GM12878 (cell line): Measurements from ENCODE around the gene PBOV1. TPM values are rescaled to one million over a fixed set of nuclear protein-coding genes. Genes with fewer than 3 reads are reported as not detected.

Source experiments
- ATAC-seq: fragments of 200-7000 bp; cut with Tn5 transposase; 3 replicates; pipeline ENCODE4 v1.9.1; 2020; ENCODE audit warnings: mild to moderate bottlenecking, moderate library complexity
- BruUV-seq: library from RNA; stranded (reverse); fragments of 400-500 nt; replicated peaks from 2 replicates; lab custom pipeline; 2021; lab: Mats Ljungman, UMichigan
- CTCF ChIA-PET: fragments of 300-600 bp; sonication (Branson Sonifier 250); formaldehyde crosslinking; extraction: SDS; loops from one replicate; lab custom pipeline; 2021; ENCODE audit warnings: inconsistent platforms; lab: Yijun Ruan, JAX
- POLR2A ChIA-PET: fragments of 350-600 bp; formaldehyde crosslinking; extraction: SDS; loops from one replicate; lab custom pipeline; 2021; ENCODE audit warnings: inconsistent platforms; lab: Charles Lee
- RAD21 ChIA-PET: fragments of 300-600 bp; sonication (Branson Sonifier 250); formaldehyde crosslinking; loops from one replicate; lab custom pipeline; 2023; ENCODE audit warnings: antibody characterized with exemption; ENCODE audit not compliant: unreplicated experiment; lab: Charles Lee
- SMC1A ChIA-PET: fragments of 300-600 bp; sonication (Branson Sonifier 250); formaldehyde crosslinking; loops from one replicate; lab custom pipeline; 2023; ENCODE audit not compliant: unreplicated experiment, uncharacterized antibody; lab: Charles Lee
- DNase-seq: peaks from one replicate; pipeline ENCODE4 v3.0.0-alpha.2; 2011; ENCODE audit warnings: low read depth, low spot score
- FAIRE-seq: peaks from 3 replicates; lab custom pipeline; 2011; peaks lifted over from hg19 to GRCh38; lab: Jason Lieb, UNC
- H2AFZ ChIP-seq: 2 replicates; pipeline ENCODE4 v1.6.0; 2011; ENCODE audit warnings: low read depth, low read length, control low read depth; ENCODE audit not compliant: control insufficient read depth
- H3K27ac ChIP-seq: 2 replicates; pipeline ENCODE4 v1.5.1; 2011; ENCODE audit warnings: control low read depth; ENCODE audit not compliant: control insufficient read depth, insufficient read depth
- H3K27me3 ChIP-seq, 2 experiments: replicated peaks in 1 of 2; 2 replicates each; pipeline versions ENCODE4 v1.6.0 to v1.6.1; 2011; ENCODE audit warnings: low read length in 1 of 2; ENCODE audit not compliant: control insufficient read depth in 2 of 2, insufficient read depth in 2 of 2
- H3K36me3 ChIP-seq, 2 experiments: 2 replicates each; pipeline ENCODE4 v1.5.1; 2011; ENCODE audit warnings: low read length in 1 of 2; ENCODE audit not compliant: control insufficient read depth in 2 of 2, insufficient read depth in 2 of 2
- H3K4me1 ChIP-seq: 2 replicates; pipeline ENCODE4 v1.6.1; 2011; ENCODE audit warnings: mild to moderate bottlenecking, low read length, moderate library complexity, mixed read lengths; ENCODE audit not compliant: control insufficient read depth, insufficient read depth
- H3K4me2 ChIP-seq: 2 replicates; pipeline ENCODE4 v1.6.0; 2011; ENCODE audit warnings: control low read depth; ENCODE audit not compliant: control insufficient read depth, insufficient read depth
- H3K4me3 ChIP-seq: fragments of 200-600 bp; sonication (generic); 2 replicates; pipeline ENCODE4 v1.5.1; 2016
- H3K79me2 ChIP-seq: 2 replicates; pipeline ENCODE4 v1.6.0; 2011; ENCODE audit warnings: low read length; ENCODE audit not compliant: control insufficient read depth, insufficient read depth
- H3K9ac ChIP-seq: 2 replicates; pipeline ENCODE4 v1.8.0; 2011; ENCODE audit warnings: low read length, control low read depth, mixed read lengths; ENCODE audit not compliant: control insufficient read depth, insufficient read depth
- H3K9me3 ChIP-seq: replicated peaks from 3 replicates; pipeline ENCODE4 v1.5.1; 2011; ENCODE audit warnings: mild to moderate bottlenecking, low read length; ENCODE audit not compliant: control insufficient read depth, insufficient read depth
- H4K20me1 ChIP-seq: 2 replicates; pipeline ENCODE4 v1.6.0; 2011; ENCODE audit not compliant: control insufficient read depth, insufficient read depth
- ATF7 ChIP-seq: fragments of 450-650 bp; IDR thresholded peaks from 2 replicates; pipeline ENCODE4 v1.6.1; 2016; ENCODE audit warnings: low read depth, mild to moderate bottlenecking
- CBFB ChIP-seq: IDR thresholded peaks from 2 replicates; pipeline ENCODE4 v1.6.1; 2016; ENCODE audit warnings: antibody characterized with exemption, low read depth
- CREM ChIP-seq: IDR thresholded peaks from 2 replicates; pipeline ENCODE4 v1.6.1; 2014; ENCODE audit warnings: antibody characterized with exemption, low read depth
- ESRRA ChIP-seq: IDR thresholded peaks from 2 replicates; pipeline ENCODE4 v1.6.1; 2012; ENCODE audit warnings: mild to moderate bottlenecking, low read length, improper control_type of control experiment
- IKZF1 ChIP-seq: fragments of 450-650 bp; conservative IDR thresholded peaks from 2 replicates; pipeline ENCODE4 v1.6.1; 2017; ENCODE audit warnings: antibody characterized with exemption, mild to moderate bottlenecking
- IRF4 ChIP-seq: IDR thresholded peaks from 2 replicates; pipeline ENCODE4 v1.6.1; 2011; ENCODE audit warnings: low read depth, low read length
- MEF2A ChIP-seq: IDR thresholded peaks from 2 replicates; pipeline ENCODE4 v1.6.1; 2011; ENCODE audit warnings: low read depth, mild to moderate bottlenecking, low read length, moderate library complexity; ENCODE audit not compliant: insufficient read depth
- MXI1 ChIP-seq: fragments of 150-350 bp; IDR thresholded peaks from 2 replicates; pipeline ENCODE4 v1.6.1; 2011; ENCODE audit warnings: low read depth, mild to moderate bottlenecking, inconsistent platforms, low read length, improper control_type of control experiment
- MYC ChIP-seq: IDR thresholded peaks from 2 replicates; pipeline ENCODE4 v1.6.1; 2011; ENCODE audit warnings: mild to moderate bottlenecking, low read length, moderate library complexity, inconsistent platforms; ENCODE audit not compliant: insufficient read depth, insufficient replicate concordance, insufficient read length, severe bottlenecking
- NR2C1 ChIP-seq: fragments of 450-650 bp; IDR thresholded peaks from 2 replicates; pipeline ENCODE4 v1.6.1; 2017; ENCODE audit warnings: antibody characterized with exemption, mild to moderate bottlenecking, moderate library complexity
- NRF1 ChIP-seq: conservative IDR thresholded peaks from 2 replicates; pipeline ENCODE4 v1.6.1; 2011; ENCODE audit warnings: mild to moderate bottlenecking, low read depth, low read length, improper control_type of control experiment
- PAX8 ChIP-seq: fragments of 450-650 bp; IDR thresholded peaks from 2 replicates; pipeline ENCODE4 v1.6.1; 2017; ENCODE audit warnings: mild to moderate bottlenecking, moderate library complexity
- SP1 ChIP-seq: IDR thresholded peaks from one replicate; pipeline ENCODE4 v1.6.1; 2011; ENCODE audit warnings: low read depth, low read length
- SPI1 ChIP-seq: IDR thresholded peaks from 2 replicates; pipeline ENCODE4 v1.6.1; 2011; ENCODE audit warnings: low read depth, mild to moderate bottlenecking, low read length, moderate library complexity, borderline replicate concordance; ENCODE audit not compliant: insufficient read depth
- STAT1 ChIP-seq: fragments of 450-650 bp; conservative IDR thresholded peaks from 2 replicates; pipeline ENCODE4 v1.6.1; 2014; ENCODE audit warnings: antibody characterized with exemption, mild to moderate bottlenecking
- TCF12 ChIP-seq: IDR thresholded peaks from 2 replicates; pipeline ENCODE4 v1.6.1; 2011; ENCODE audit warnings: low read depth, mild to moderate bottlenecking, low read length
- ZNF384 ChIP-seq: IDR thresholded peaks from 2 replicates; pipeline ENCODE4 v1.6.1; 2012; ENCODE audit warnings: low read depth, mild to moderate bottlenecking, low read length, improper control_type of control experiment, borderline replicate concordance
- WGBS: methylation state at CpG from one replicate; pipeline ENCODE4 v1.1.6; 2016; ENCODE audit warnings: low lambda C conversion rate; ENCODE audit not compliant: insufficient replicate concordance, insufficient coverage; ENCODE audit errors: missing lambda C conversion rate; 5-methylcytosine and 5-hydroxymethylcytosine counted together
- in situ Hi-C: fragments of 300-500 bp; cut with MboI; formaldehyde crosslinking; loops from 9 replicates; pipeline ENCODE4 v1.14.3; 2018; ENCODE audit warnings: mixed read lengths
- intact Hi-C: fragments of 100-400 bp; cut with micrococcal nuclease; formaldehyde crosslinking; loops from one replicate; pipeline ENCODE4 v1.14.2; 2022; ENCODE audit not compliant: unreplicated experiment
- polyA plus RNA-seq, 11 experiments: library from polyadenylated mRNA; depleted of rRNA in 4 of 11; unstranded in 6 of 11; stranded (reverse) in 5 of 11; fragments of >200 nt; fragmentation: Nextera tagmentation in 4 of 11; fragmentation: Illumina TruSeq in 1 of 11; extraction: Ambion mirVana in 4 of 11; extraction: Trizol in 1 of 11; gene quantifications; 1 replicate in 1 of 11; 2 replicates in 10 of 11; pipeline versions ENCODE4 v1.2.1 to v1.2.3, GENCODE V29; 2011 to 2016; ENCODE audit warnings: inconsistent platforms in 2 of 11, missing spikeins in 2 of 11, low read depth in 1 of 11
- total RNA-seq, 4 experiments: library from RNA; depleted of rRNA in 3 of 4; stranded (reverse); fragments of >200 nt in 3 of 4; fragmentation: Illumina TruSeq in 1 of 4; extraction: Trizol in 1 of 4; gene quantifications; 2 replicates each; pipeline versions ENCODE4 v1.2.1 to v1.2.3, GENCODE V29; 2013 to 2021
- TF ChIP-seq, protein P1 (sequence below): IDR thresholded peaks from 2 replicates; pipeline ENCODE4 v1.6.1; 2012; ENCODE audit warnings: low read depth, low read length, improper control_type of control experiment
- TF ChIP-seq, protein P2 (sequence below): IDR thresholded peaks from 2 replicates; pipeline ENCODE4 v1.6.1; 2011; ENCODE audit warnings: low read depth, mild to moderate bottlenecking, low read length, moderate library complexity, borderline replicate concordance; ENCODE audit errors: extremely low read depth
- TF ChIP-seq, protein P3 (sequence below): IDR thresholded peaks from 2 replicates; pipeline ENCODE4 v1.6.1; 2011; ENCODE audit warnings: mild to moderate bottlenecking, low read depth, low read length, moderate library complexity; ENCODE audit not compliant: insufficient replicate concordance

PBOV1 gene
- total and polyA plus RNA-seq, 10 of the 15 experiments (the other 5 are each of a cell fraction or from before 2014, with no cell fraction given) = not detected

DNA sequence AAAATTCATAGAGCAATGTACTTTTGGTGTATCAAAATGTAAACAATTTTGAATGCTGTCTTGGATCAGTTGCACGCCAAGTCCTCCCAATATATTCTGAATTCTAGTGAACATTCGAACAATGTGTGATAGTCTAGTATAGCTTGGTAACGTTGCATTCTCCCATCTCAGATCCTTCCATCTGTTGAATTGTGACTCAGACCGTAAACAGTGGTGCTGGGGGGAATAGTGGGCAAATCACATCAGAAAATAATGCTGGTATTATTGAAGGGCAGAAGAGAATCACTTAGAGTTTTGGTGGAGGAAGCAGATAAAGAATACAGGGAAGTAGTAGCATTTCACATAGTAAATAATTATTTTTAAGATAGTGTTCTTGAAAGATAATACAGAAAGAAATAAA is 45.7 kb upstream of the PBOV1 start (continued):
- TF ChIP-seq, protein P1, sequence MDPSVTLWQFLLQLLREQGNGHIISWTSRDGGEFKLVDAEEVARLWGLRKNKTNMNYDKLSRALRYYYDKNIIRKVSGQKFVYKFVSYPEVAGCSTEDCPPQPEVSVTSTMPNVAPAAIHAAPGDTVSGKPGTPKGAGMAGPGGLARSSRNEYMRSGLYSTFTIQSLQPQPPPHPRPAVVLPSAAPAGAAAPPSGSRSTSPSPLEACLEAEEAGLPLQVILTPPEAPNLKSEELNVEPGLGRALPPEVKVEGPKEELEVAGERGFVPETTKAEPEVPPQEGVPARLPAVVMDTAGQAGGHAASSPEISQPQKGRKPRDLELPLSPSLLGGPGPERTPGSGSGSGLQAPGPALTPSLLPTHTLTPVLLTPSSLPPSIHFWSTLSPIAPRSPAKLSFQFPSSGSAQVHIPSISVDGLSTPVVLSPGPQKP = no peak
- TF ChIP-seq CBFB (no peak), SP1 (no peak), MYC (no peak), ATF7 (no peak)

DNA sequence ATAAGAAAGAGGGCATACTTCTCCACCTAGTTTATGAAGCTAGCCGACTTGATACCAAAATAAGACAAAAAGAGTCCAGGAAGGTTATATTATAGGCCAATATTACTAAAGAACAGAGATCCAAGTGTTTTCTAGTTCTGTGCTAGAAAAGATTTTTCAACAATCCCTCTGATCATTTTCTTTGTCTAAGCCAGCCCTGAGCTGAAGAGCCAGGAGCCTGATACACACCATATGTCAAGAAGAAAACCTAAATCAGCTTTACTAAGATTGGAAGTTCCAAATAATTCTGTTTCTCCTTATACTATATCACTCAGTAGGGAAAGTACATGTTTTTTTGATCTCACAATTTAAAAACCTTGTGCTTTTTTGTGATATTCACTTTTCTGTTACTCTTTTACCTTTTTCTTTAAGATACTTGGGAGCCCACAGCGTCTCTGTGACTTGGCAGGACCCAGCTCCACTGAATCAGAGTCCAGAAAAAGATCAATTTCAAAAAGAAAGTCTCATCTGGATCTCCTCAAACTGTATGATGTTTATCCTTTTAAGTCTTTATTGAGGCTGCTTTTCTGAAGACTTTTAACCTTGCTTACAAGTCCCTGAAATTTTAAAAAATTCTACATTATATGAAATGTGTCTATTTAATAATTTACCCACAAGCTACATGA is 43.0 kb upstream of the PBOV1 start:
- Histone ChIP-seq H3K4me2 (no peak overlapping the region), H3K9ac (no peak overlapping the region), H4K20me1 (no peaks in the 10 kb centered on the region), H3K27ac (no peak overlapping the region), H3K4me3 (no peak overlapping the region), H3K9me3 (no peaks in the 10 kb centered on the region), H3K4me1 (no peaks in the 10 kb centered on the region), H3K79me2 (no peaks in the 10 kb centered on the region), H3K27me3 (peaks cover 0 to 2% of the 10 kb centered on the region in 2 experiments; a peak in 2 of 4 replicates), H3K36me3 (no peaks in the 10 kb centered on the region), H2AFZ (no peak overlapping the region)
- no peak for TF ChIP-seq MEF2A
- no peak for TF ChIP-seq MXI1
- TF ChIP-seq ZNF384 = no peak
- no peak for TF ChIP-seq TCF12
- TF ChIP-seq IKZF1 = no peak
- no peak for TF ChIP-seq STAT1
- TF ChIP-seq NRF1 = no peak
- TF ChIP-seq, protein P2, sequence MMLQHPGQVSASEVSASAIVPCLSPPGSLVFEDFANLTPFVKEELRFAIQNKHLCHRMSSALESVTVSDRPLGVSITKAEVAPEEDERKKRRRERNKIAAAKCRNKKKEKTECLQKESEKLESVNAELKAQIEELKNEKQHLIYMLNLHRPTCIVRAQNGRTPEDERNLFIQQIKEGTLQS = no peak
- TF ChIP-seq CREM = no peak
- TF ChIP-seq, protein P3, sequence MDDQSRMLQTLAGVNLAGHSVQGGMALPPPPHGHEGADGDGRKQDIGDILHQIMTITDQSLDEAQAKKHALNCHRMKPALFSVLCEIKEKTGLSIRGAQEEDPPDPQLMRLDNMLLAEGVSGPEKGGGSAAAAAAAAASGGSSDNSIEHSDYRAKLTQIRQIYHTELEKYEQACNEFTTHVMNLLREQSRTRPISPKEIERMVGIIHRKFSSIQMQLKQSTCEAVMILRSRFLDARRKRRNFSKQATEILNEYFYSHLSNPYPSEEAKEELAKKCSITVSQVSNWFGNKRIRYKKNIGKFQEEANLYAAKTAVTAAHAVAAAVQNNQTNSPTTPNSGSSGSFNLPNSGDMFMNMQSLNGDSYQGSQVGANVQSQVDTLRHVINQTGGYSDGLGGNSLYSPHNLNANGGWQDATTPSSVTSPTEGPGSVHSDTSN = no peak
- no peak for TF ChIP-seq SPI1
- no peak for TF ChIP-seq ESRRA
- TF ChIP-seq IRF4 = no peak
- no peak for TF ChIP-seq NR2C1
- no peak for TF ChIP-seq PAX8
- BruUV-seq = no TSS peak
- ATAC-seq (no peak), FAIRE-seq (no peak), DNase-seq (no peak)
- ChIA-PET RAD21 (no interaction called here), SMC1A (interaction anchor here (0.6 to 1.0 kb wide), 2 partner anchors 19 to 781 kb away, joined by 3 read pairs; no protein-coding TSS in a partner anchor), POLR2A (interaction anchor here (0.6 kb wide), 1 partner anchor 38 kb away, joined by 4 read pairs; no protein-coding TSS in a partner anchor), CTCF (interaction anchor here (0.7 to 2.3 kb wide), 4 partner anchors 26 to 928 kb away, joined by 3 to 7 read pairs (median 4); no protein-coding TSS in a partner anchor)
- 39% methylated on average over 2 of the region's 2 CpGs for WGBS
- in situ Hi-C loops = no loop called here
- intact Hi-C loops = no loop called here
